ENCODE measurements around the gene SSH2.

Gene SSH2

DNA sequence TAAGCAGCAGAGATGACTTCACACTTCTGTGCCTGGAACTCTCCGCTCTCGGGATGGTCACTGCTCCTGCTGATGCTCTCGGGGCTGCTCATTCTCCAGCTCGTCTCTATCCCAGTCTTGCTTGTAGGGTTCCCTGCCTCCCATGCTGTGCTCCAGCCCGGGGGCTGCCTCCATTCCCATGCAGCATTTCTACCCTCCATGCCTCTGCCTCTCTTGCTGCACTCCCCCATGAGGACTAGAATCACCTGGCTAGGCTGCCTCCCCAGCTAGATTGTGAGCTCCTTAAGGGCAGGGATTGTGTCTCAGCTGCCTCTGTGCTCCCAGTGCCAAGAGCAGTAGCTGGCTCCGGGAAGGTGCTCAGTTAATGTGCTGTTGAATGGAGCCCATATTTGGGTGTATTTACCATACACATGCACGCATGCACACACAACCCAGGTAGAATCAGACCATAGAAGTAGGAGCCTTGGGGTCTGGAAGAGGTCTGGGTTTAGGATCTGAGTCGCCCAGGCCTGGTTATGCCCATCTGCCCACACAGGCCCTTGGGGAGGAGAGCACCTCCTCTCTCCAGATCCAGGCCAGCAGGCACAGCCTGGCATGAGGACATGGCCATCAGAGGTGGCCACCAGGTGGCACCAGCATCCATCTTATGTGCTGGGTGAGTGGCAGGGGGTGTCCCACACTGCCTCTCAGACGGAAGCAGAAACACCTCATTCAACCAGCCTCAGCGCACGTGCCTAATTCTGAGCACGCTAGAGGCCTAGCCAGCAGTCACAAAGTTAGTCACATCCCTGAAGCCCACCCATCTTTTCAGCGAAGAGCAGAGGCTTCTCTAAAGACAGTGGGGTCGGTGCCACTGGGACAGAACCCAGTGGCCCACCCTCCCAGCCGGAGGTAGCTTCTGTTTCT lies 349.9 kb downstream of the SSH2 start:
- H3K4me3 ChIP-seq (ENCODE audit: low read length in 2 of 2): no peak overlapping the region
- no peaks in the 10 kb centered on the region for H3K27me3 ChIP-seq (ENCODE audit: control insufficient read depth in 3 of 3, insufficient read depth in 3 of 3, low read depth in 1 of 3, low read length in 3 of 3)
- peaks cover 7% of the 10 kb centered on the region for H3K79me1 ChIP-seq (ENCODE audit: low read depth, low read length)
- H3K14ac ChIP-seq (ENCODE audit: low read length): no peak overlapping the region
- WGBS, 2 donors (ENCODE audit: extremely low coverage in 2 of 2, insufficient read length in 2 of 2, insufficient replicate concordance in 1 of 2): no CpG with 5 or more reads among the region's 15 CpGs
- H3K9me3 ChIP-seq (replicated peaks in 1 of 2; ENCODE audit: control insufficient read depth in 2 of 2, insufficient read depth in 1 of 2, low read depth in 1 of 2, low read length in 2 of 2): no peaks in the 10 kb centered on the region
- peaks cover 12 to 13% of the 10 kb centered on the region in 2 donors for H3K4me1 ChIP-seq (ENCODE audit: control insufficient read depth in 2 of 2, insufficient read depth in 1 of 2, low read depth in 1 of 2, low read length in 2 of 2)
- peaks cover 59 to 84% of the 10 kb centered on the region in 2 donors for H3K36me3 ChIP-seq (replicated peaks in 1 of 2; ENCODE audit: control insufficient read depth in 2 of 2, insufficient read depth in 2 of 2, low read length in 2 of 2)
- peak overlapping the region; percentile 22 for H2BK15ac ChIP-seq (ENCODE audit: low read length)
- no peak overlapping the region for H2BK5ac ChIP-seq (ENCODE audit: low read length)
- H3K23ac ChIP-seq (ENCODE audit: low read depth, low read length, poor library complexity): no peak overlapping the region
- no peak overlapping the region for H2AFZ ChIP-seq (ENCODE audit: low read length)
- H3K4me2 ChIP-seq (ENCODE audit: insufficient read depth, low read length, poor library complexity, severe bottlenecking): no peak overlapping the region
- H4K91ac ChIP-seq (ENCODE audit: low read depth, low read length, poor library complexity): no peak overlapping the region
- no peak for DNase-seq (ENCODE audit: low spot score)
- no peak overlapping the region for H2BK12ac ChIP-seq (ENCODE audit: low read length)
- H3K18ac ChIP-seq (ENCODE audit: low read length): no peak overlapping the region
- no peak overlapping the region for H3K4ac ChIP-seq (ENCODE audit: low read length)
- H4K8ac ChIP-seq (ENCODE audit: low read depth, low read length): no peak overlapping the region
- H2AK5ac ChIP-seq (ENCODE audit: low read depth, low read length): peak overlapping the region; percentile 33
- no peak overlapping the region for H3K9ac ChIP-seq (ENCODE audit: low read depth, low read length, poor library complexity)
- no peak overlapping the region for H3K27ac ChIP-seq (replicated peaks; ENCODE audit: low read length)
- no peak overlapping the region for H2BK120ac ChIP-seq (ENCODE audit: low read depth, low read length)

GRCh38 chr17:29578626-29579485 lies 351.2 kb downstream of the SSH2 start:
- Histone ChIP-seq H3K9ac (ENCODE audit: low read depth, low read length, poor library complexity) (no peak overlapping the region), H3K4me3 (ENCODE audit: low read length in 2 of 2) (peak overlapping the region in 1 of 2 donors; percentile 7), H3K79me1 (ENCODE audit: low read depth, low read length) (peaks cover 5% of the 10 kb centered on the region), H3K4ac (ENCODE audit: low read length) (no peak overlapping the region), H3K4me2 (ENCODE audit: insufficient read depth, low read length, poor library complexity, severe bottlenecking) (no peak overlapping the region), H2BK5ac (ENCODE audit: low read length) (no peak overlapping the region), H2AFZ (ENCODE audit: low read length) (no peak overlapping the region), H3K36me3 (replicated peaks in 1 of 2; ENCODE audit: control insufficient read depth in 2 of 2, insufficient read depth in 2 of 2, low read length in 2 of 2) (peaks cover 70 to 94% of the 10 kb centered on the region in 2 donors), H3K27me3 (ENCODE audit: control insufficient read depth in 3 of 3, insufficient read depth in 3 of 3, low read depth in 1 of 3, low read length in 3 of 3) (no peaks in the 10 kb centered on the region), H3K18ac (ENCODE audit: low read length) (no peak overlapping the region), H2BK120ac (ENCODE audit: low read depth, low read length) (no peak overlapping the region), H4K8ac (ENCODE audit: low read depth, low read length) (no peak overlapping the region), H3K23ac (ENCODE audit: low read depth, low read length, poor library complexity) (no peak overlapping the region), H2BK15ac (ENCODE audit: low read length) (no peak overlapping the region), H4K91ac (ENCODE audit: low read depth, low read length, poor library complexity) (no peak overlapping the region), H2BK12ac (ENCODE audit: low read length) (no peak overlapping the region), H3K4me1 (ENCODE audit: control insufficient read depth in 2 of 2, insufficient read depth in 1 of 2, low read depth in 1 of 2, low read length in 2 of 2) (peaks cover 0 to under 1% of the 10 kb centered on the region in 2 donors), H2AK5ac (ENCODE audit: low read depth, low read length) (no peak overlapping the region), H3K27ac (replicated peaks; ENCODE audit: low read length) (no peak overlapping the region), H3K14ac (ENCODE audit: low read length) (no peak overlapping the region), H3K9me3 (replicated peaks in 1 of 2; ENCODE audit: control insufficient read depth in 2 of 2, insufficient read depth in 1 of 2, low read depth in 1 of 2, low read length in 2 of 2) (no peaks in the 10 kb centered on the region)
- no peak for DNase-seq (ENCODE audit: low spot score)
- no CpG with 5 or more reads among the region's 14 CpGs for WGBS, 2 donors (ENCODE audit: extremely low coverage in 2 of 2, insufficient read length in 2 of 2, insufficient replicate concordance in 1 of 2)

GRCh38 chr17:29577385-29578211 lies 352.4 kb downstream of the SSH2 start:
- Histone ChIP-seq H4K8ac (ENCODE audit: low read depth, low read length) (peak overlapping the region; percentile 57), H2AK5ac (ENCODE audit: low read depth, low read length) (peak overlapping the region; percentile 23), H3K36me3 (replicated peaks in 1 of 2; ENCODE audit: control insufficient read depth in 2 of 2, insufficient read depth in 2 of 2, low read length in 2 of 2) (peaks cover 71 to 93% of the 10 kb centered on the region in 2 donors), H3K14ac (ENCODE audit: low read length) (no peak overlapping the region), H3K79me1 (ENCODE audit: low read depth, low read length) (peaks cover 5% of the 10 kb centered on the region), H3K9me3 (replicated peaks in 1 of 2; ENCODE audit: control insufficient read depth in 2 of 2, insufficient read depth in 1 of 2, low read depth in 1 of 2, low read length in 2 of 2) (no peaks in the 10 kb centered on the region), H3K23ac (ENCODE audit: low read depth, low read length, poor library complexity) (no peak overlapping the region), H3K4me1 (ENCODE audit: control insufficient read depth in 2 of 2, insufficient read depth in 1 of 2, low read depth in 1 of 2, low read length in 2 of 2) (peaks cover 0 to 3% of the 10 kb centered on the region in 2 donors), H3K9ac (ENCODE audit: low read depth, low read length, poor library complexity) (peak overlapping the region; percentile 18), H3K27me3 (ENCODE audit: control insufficient read depth in 3 of 3, insufficient read depth in 3 of 3, low read depth in 1 of 3, low read length in 3 of 3) (no peaks in the 10 kb centered on the region), H3K18ac (ENCODE audit: low read length) (peak overlapping the region; percentile 33), H2AFZ (ENCODE audit: low read length) (no peak overlapping the region), H3K27ac (replicated peaks; ENCODE audit: low read length) (no peak overlapping the region), H2BK5ac (ENCODE audit: low read length) (peak overlapping the region; percentile 14), H2BK12ac (ENCODE audit: low read length) (peak overlapping the region; percentile 8), H3K4ac (ENCODE audit: low read length) (no peak overlapping the region), H2BK15ac (ENCODE audit: low read length) (no peak overlapping the region), H4K91ac (ENCODE audit: low read depth, low read length, poor library complexity) (no peak overlapping the region), H3K4me3 (ENCODE audit: low read length in 2 of 2) (no peak overlapping the region), H2BK120ac (ENCODE audit: low read depth, low read length) (no peak overlapping the region), H3K4me2 (ENCODE audit: insufficient read depth, low read length, poor library complexity, severe bottlenecking) (no peak overlapping the region)
- no peak for DNase-seq (ENCODE audit: low spot score)
- WGBS, 2 donors (ENCODE audit: extremely low coverage in 2 of 2, insufficient read length in 2 of 2, insufficient replicate concordance in 1 of 2): no CpG with 5 or more reads among the region's 22 CpGs
